ENCODE measurements around the gene GPATCH4. TPM values are rescaled to one million over a fixed set of nuclear protein-coding genes. Genes with fewer than 3 reads are reported as not detected.
A peak's percentile ranks its signal among the peaks of the same experiment; 100 is the strongest.
"Not testable (repeated sequence)": the region's sequence is repeated elsewhere in the genome, so short reads cannot be mapped to it uniquely, and the experiment has no call there.

Gene GPATCH4
- total RNA-seq, 1 experiment from 2014 or later = 71.7 TPM

DNA sequence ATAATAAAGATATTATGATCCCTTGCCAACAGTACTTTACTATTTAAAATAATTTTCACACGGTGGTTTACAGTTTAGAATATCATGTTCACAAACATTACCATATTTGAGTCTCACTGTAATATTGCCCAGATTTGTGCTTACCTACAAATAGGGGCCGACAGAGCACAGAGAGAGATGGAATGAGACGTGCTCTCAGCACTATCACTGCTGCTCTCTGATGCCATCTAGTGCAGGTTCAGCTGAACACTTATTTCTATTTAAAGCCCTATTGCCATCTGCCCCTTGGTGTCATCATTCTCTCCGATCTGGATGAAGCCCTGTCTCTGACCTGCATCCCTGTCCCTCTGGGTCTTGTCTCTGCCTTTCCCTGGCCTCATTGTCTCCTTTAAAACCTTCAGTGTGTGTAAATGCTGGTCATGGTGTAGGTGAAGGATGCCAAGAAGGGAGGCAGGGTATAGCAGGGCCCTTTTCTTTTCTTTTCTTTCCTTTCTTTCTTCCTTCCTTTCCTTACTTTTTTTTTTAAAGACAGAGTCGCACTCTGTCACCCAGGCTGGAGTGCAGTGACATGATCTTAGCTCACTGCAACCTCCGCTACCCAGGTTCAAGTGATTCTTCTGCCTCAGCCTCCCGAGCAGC lies 6.9 kb upstream of the GPATCH4 start:
- H2BK120ac ChIP-seq (ENCODE audit: low read depth, low read length, poor library complexity, severe bottlenecking) = no peak overlapping the region
- no peak overlapping the region for H3K23ac ChIP-seq (ENCODE audit: insufficient read length, low read depth, low read length)
- Mint-ChIP-seq H3K4me3 (no peak overlapping the region; a peak in 1 of 5 replicates), H3K27ac (peak overlapping the region in 1 of 3 experiments; percentile 22; a peak in 2 of 7 replicates), H3K4me1 (peaks cover 6 to 13% of the 10 kb centered on the region in 2 experiments; a peak in 3 of 4 replicates), H3K27me3 (ENCODE audit: low read depth) (peaks cover 9% of the 10 kb centered on the region), H3K9me3 (no peaks in the 10 kb centered on the region), H3K36me3 (ENCODE audit: insufficient read depth in 1 of 3, low read depth in 3 of 3) (no peaks in the 10 kb centered on the region)
- H4K20me1 ChIP-seq (ENCODE audit: control insufficient read depth, insufficient read depth, insufficient read length) = no peaks in the 10 kb centered on the region
- H3K18ac ChIP-seq (ENCODE audit: insufficient read length, low read depth, low read length) = no peak overlapping the region
- H3K27me3 ChIP-seq (ENCODE audit: insufficient read depth, low read length) = no peaks in the 10 kb centered on the region
- no peak overlapping the region for H3K14ac ChIP-seq (ENCODE audit: insufficient read depth, low read length)
- H3K4ac ChIP-seq (ENCODE audit: low read depth, low read length) = no peak overlapping the region
- H2AK5ac ChIP-seq (ENCODE audit: insufficient read length, low read length) = no peak overlapping the region
- H3K27ac ChIP-seq (ENCODE audit: insufficient read length, low read depth, low read length) = no peak overlapping the region
- peak; percentile 76 for DNase-seq
- H4K5ac ChIP-seq (ENCODE audit: insufficient read length, low read depth, low read length) = no peak overlapping the region
- H3K23me2 ChIP-seq (ENCODE audit: insufficient read length, low read depth, low read length, poor library complexity, severe bottlenecking) = no peaks in the 10 kb centered on the region
- H3K9ac ChIP-seq (ENCODE audit: extremely low read depth, insufficient read length, low read length) = no peak overlapping the region
- H3T11ph ChIP-seq (ENCODE audit: low read length) = no peak overlapping the region
- H4K91ac ChIP-seq (ENCODE audit: insufficient read length, low read depth, low read length) = no peak overlapping the region
- no peak overlapping the region for H2BK15ac ChIP-seq (ENCODE audit: low read depth, low read length)
- H2BK12ac ChIP-seq (ENCODE audit: insufficient read length, low read depth, low read length) = no peak overlapping the region
- no peak overlapping the region for H2BK20ac ChIP-seq (ENCODE audit: low read depth, low read length, poor library complexity, severe bottlenecking)
- no peak overlapping the region for H3K4me2 ChIP-seq (ENCODE audit: insufficient read depth, insufficient read length, low read length)
- H2AFZ ChIP-seq (ENCODE audit: low read length) = no peak overlapping the region
- no peaks in the 10 kb centered on the region; the same call in 1 of the 2 replicates for H3K4me1 ChIP-seq (ENCODE audit: insufficient read depth, low read length)
- no peak overlapping the region for H2BK5ac ChIP-seq (ENCODE audit: insufficient read length, low read length)
- H3K56ac ChIP-seq (ENCODE audit: insufficient read length, low read depth, low read length) = no peak overlapping the region
- H3K9me3 ChIP-seq (ENCODE audit: control insufficient read depth, low read depth, low read length) = no peaks in the 10 kb centered on the region
- no peaks in the 10 kb centered on the region for H3K79me1 ChIP-seq (ENCODE audit: insufficient read depth, low read depth, low read length, poor library complexity, severe bottlenecking)
- TF ChIP-seq CTCF (conservative IDR thresholded peaks at IDR 0.05) = peak; percentile 80
- no peaks in the 10 kb centered on the region for H3K79me2 ChIP-seq (ENCODE audit: insufficient read depth, low read length)
- WGBS (ENCODE audit: extremely low coverage, insufficient read length, low lambda C conversion rate) = no CpG with 5 or more reads among the region's 7 CpGs
- no peak overlapping the region for H4K8ac ChIP-seq (replicated peaks; ENCODE audit: insufficient read length, low read depth, low read length)

GRCh38 chr1:156607344-156607743 lies 6.1 kb upstream of the GPATCH4 start:
- H3K27ac Mint-ChIP-seq; H4K91ac ChIP-seq (ENCODE audit: insufficient read length, low read depth, low read length); H4K5ac ChIP-seq (ENCODE audit: insufficient read length, low read depth, low read length); H3K4me2 ChIP-seq (ENCODE audit: insufficient read depth, insufficient read length, low read length); H3K27me3 ChIP-seq (ENCODE audit: insufficient read depth, low read length); H2BK15ac ChIP-seq (ENCODE audit: low read depth, low read length); H3K14ac ChIP-seq (ENCODE audit: insufficient read depth, low read length); H3K9me3 ChIP-seq (ENCODE audit: control insufficient read depth, low read depth, low read length); H2BK20ac ChIP-seq (ENCODE audit: low read depth, low read length, poor library complexity, severe bottlenecking); H3K56ac ChIP-seq (ENCODE audit: insufficient read length, low read depth, low read length); H3K9me3 Mint-ChIP-seq; H3K79me2 ChIP-seq (ENCODE audit: insufficient read depth, low read length); H2BK120ac ChIP-seq (ENCODE audit: low read depth, low read length, poor library complexity, severe bottlenecking); DNase-seq; H2AFZ ChIP-seq (ENCODE audit: low read length); H3K79me1 ChIP-seq (ENCODE audit: insufficient read depth, low read depth, low read length, poor library complexity, severe bottlenecking); H3K9ac ChIP-seq (ENCODE audit: extremely low read depth, insufficient read length, low read length); H3K4ac ChIP-seq (ENCODE audit: low read depth, low read length); H3K23ac ChIP-seq (ENCODE audit: insufficient read length, low read depth, low read length); H3K36me3 Mint-ChIP-seq (ENCODE audit: insufficient read depth in 1 of 3, low read depth in 3 of 3); H3K27me3 Mint-ChIP-seq (ENCODE audit: low read depth); H3K4me3 Mint-ChIP-seq; H3K18ac ChIP-seq (ENCODE audit: insufficient read length, low read depth, low read length); H3K27ac ChIP-seq (ENCODE audit: insufficient read length, low read depth, low read length); H3K4me1 ChIP-seq (ENCODE audit: insufficient read depth, low read length); H3T11ph ChIP-seq (ENCODE audit: low read length); H2AK5ac ChIP-seq (ENCODE audit: insufficient read length, low read length); H2BK12ac ChIP-seq (ENCODE audit: insufficient read length, low read depth, low read length); H2BK5ac ChIP-seq (ENCODE audit: insufficient read length, low read length); H4K20me1 ChIP-seq (ENCODE audit: control insufficient read depth, insufficient read depth, insufficient read length); H4K8ac ChIP-seq (replicated peaks; ENCODE audit: insufficient read length, low read depth, low read length); H3K23me2 ChIP-seq (ENCODE audit: insufficient read length, low read depth, low read length, poor library complexity, severe bottlenecking): not testable (repeated sequence)
- H3K4me1 Mint-ChIP-seq = peaks cover 6 to 18% of the 10 kb centered on the region in 2 experiments
- no CpG with 5 or more reads among the region's 4 CpGs for WGBS (ENCODE audit: extremely low coverage, insufficient read length, low lambda C conversion rate)
